GM19023 (cell line): ENCODE measurements around the gene PAQR7.

Experiments
- ATAC-seq: cut with Tn5 transposase; IDR thresholded peaks from one replicate; pipeline ENCODE4 v1.9.1; 2021; ENCODE audit warnings: mild to moderate bottlenecking, moderate library complexity; ENCODE audit not compliant: unreplicated experiment

PAQR7 gene

GRCh38 chr1:25819491-25820246, 55.8 kb downstream of the PAQR7 start, which contains the start of gene MTFR1L:
TSS of gene MTFR1L (plus strand) at chr1:25819954. CDS start at chr1:25823105, 3,151 bp downstream.
- peak; percentile 81 for ATAC-seq

GRCh38 chr1:25818569-25818968, 56.9 kb downstream of the PAQR7 start:
- ATAC-seq, result no peak

GRCh38 chr1:25817840-25818501, 57.5 kb downstream of the PAQR7 start:
- ATAC-seq, result no peak

- ATAC-seq, result no peak
Observed at GRCh38 chr1:25816112-25816718, 59.3 kb downstream of the PAQR7 start.

- ATAC-seq, result no peak
Observed at GRCh38 chr1:25815208-25816111, 60.0 kb downstream of the PAQR7 start.

- ATAC-seq, result no peak
Observed at GRCh38 chr1:25814549-25815087, 60.9 kb downstream of the PAQR7 start.

- no peak for ATAC-seq
Observed at GRCh38 chr1:25813734-25814471, 61.6 kb downstream of the PAQR7 start.

- ATAC-seq, result no peak
Observed at GRCh38 chr1:25813071-25813733, 62.3 kb downstream of the PAQR7 start.
